Astrocyte of the cerebellum (primary cell): Measurements from ENCODE around the gene TBC1D25.

ENCODE experiments used
- DNase-seq: peaks from one replicate; pipeline ENCODE4 v3.0.0-alpha.2; 2011; ENCODE audit warnings: low read depth
- H3K4me3 ChIP-seq: 2 replicates; pipeline ENCODE4 v1.5.1; 2011; ENCODE audit warnings: mild to moderate bottlenecking, low read depth, low read length, moderate library complexity
- in situ Hi-C: cut with HindIII; loops from 2 replicates; pipeline ENCODE4 v1.10.0; 2017; ENCODE audit warnings: low sequenced_read_pairs
- TF ChIP-seq, protein P1 (sequence below): IDR thresholded peaks from 2 replicates; pipeline ENCODE4 v1.5.1; 2012; ENCODE audit warnings: low read length, low read depth, moderate library complexity, mild to moderate bottlenecking; ENCODE audit errors: missing control alignments

TBC1D25 gene

DNA sequence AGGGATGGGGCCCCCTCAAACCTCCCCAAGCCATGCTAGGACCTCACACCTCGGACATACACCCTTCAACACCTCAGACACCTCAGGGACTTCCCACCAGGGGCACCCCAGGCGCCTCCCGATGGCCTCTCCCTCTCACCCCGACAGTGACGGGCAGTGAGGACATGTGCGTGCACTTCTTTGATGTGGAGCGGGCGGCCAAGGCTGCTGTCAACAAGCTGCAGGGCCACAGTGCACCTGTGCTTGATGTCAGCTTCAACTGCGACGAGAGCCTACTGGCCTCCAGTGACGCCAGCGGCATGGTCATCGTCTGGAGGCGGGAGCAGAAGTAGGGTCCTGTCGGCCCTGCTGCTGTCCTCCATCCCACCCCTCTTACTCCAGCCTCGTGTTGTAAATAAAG, 65.2 kb downstream of the TBC1D25 start:
- TF ChIP-seq, protein P1, sequence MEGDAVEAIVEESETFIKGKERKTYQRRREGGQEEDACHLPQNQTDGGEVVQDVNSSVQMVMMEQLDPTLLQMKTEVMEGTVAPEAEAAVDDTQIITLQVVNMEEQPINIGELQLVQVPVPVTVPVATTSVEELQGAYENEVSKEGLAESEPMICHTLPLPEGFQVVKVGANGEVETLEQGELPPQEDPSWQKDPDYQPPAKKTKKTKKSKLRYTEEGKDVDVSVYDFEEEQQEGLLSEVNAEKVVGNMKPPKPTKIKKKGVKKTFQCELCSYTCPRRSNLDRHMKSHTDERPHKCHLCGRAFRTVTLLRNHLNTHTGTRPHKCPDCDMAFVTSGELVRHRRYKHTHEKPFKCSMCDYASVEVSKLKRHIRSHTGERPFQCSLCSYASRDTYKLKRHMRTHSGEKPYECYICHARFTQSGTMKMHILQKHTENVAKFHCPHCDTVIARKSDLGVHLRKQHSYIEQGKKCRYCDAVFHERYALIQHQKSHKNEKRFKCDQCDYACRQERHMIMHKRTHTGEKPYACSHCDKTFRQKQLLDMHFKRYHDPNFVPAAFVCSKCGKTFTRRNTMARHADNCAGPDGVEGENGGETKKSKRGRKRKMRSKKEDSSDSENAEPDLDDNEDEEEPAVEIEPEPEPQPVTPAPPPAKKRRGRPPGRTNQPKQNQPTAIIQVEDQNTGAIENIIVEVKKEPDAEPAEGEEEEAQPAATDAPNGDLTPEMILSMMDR: no peak
- in situ Hi-C loops: no loop called here
- DNase-seq: no peak
- H3K4me3 ChIP-seq: no peak overlapping the region

DNA sequence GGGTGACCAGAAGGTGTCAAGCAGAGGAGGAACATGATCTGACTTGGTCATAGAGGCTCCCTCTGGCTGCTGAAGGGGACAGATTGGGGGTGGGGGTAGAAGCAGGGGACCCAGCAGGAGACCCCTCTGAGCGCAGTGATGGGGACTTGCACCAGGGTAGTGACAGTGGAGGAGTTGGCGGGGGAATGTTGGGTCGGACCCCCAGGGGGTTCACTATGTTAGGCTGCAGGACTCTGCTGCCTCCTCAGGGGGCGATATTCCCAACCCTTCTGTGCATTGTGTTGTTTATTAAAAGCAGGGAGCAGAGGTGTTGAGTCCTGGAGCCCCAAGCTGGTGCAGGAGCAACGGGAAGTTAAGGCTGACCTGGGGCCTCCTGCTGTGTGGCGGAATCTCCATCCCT, 66.6 kb downstream of the TBC1D25 start:
- in situ Hi-C loops: no loop called here
- H3K4me3 ChIP-seq: no peak overlapping the region
- TF ChIP-seq, protein P1: peak; percentile 18
- no peak for DNase-seq

DNA sequence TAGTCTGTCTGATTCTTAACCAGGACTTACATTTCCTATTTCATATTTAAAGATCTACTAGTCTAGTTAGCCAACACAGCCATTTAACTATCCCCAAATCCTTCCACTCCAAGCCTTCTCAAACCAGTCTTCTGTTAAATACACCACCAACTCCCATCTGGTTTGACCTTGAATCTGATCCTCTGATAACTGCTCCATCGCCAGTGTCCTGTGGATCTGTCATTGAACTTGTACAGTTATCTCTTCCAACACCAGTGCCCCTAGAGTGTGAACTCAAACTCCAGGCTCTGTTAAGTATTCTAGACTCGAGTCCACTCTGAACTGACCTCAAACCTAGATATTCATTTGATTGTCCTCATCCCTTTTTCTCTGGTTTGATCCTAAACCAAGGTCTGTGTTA, 72.2 kb downstream of the TBC1D25 start:
- no peak overlapping the region for H3K4me3 ChIP-seq
- in situ Hi-C loops: no loop called here

More for the DNA sequence above, 72.2 kb downstream of the TBC1D25 start:
- TF ChIP-seq, protein P1: no peak
- DNase-seq: no peak
